ENCODE results near the gene ZNF146.
"Not testable (repeated sequence)": the region's sequence is repeated elsewhere in the genome, so short reads cannot be mapped to it uniquely, and the experiment has no call there.

The ZNF146 gene

DNA sequence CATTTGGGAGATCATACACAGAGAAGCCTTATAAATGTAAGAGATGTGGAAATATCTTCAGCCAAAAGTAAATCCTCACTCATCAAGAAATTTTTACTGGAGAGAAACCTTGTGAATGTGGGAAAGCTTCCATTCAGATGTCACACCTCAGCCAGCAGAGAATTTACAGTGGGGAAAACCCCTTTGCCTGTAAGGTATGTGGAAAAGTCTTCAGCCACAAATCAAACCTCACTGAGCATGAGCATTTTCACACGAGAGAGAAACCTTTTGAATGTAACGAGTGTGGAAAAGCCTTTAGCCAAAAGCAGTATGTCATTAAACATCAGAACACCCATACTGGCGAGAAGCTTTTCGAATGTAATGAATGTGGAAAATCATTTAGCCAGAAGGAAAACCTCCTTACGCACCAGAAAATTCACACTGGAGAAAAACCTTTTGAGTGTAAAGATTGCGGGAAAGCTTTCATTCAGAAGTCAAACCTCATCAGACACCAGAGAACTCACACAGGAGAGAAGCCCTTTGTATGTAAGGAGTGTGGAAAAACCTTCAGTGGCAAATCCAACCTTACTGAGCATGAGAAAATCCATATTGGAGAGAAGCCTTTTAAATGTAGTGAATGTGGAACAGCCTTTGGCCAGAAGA lies 21.5 kb downstream of the ZNF146 start:
- no peak for DNase-seq (ENCODE audit: low read depth)

- DNase-seq (ENCODE audit: low read depth): no peak
Measured at GRCh38 chr19:36236946-36237310, 22.0 kb downstream of the ZNF146 start.

DNA sequence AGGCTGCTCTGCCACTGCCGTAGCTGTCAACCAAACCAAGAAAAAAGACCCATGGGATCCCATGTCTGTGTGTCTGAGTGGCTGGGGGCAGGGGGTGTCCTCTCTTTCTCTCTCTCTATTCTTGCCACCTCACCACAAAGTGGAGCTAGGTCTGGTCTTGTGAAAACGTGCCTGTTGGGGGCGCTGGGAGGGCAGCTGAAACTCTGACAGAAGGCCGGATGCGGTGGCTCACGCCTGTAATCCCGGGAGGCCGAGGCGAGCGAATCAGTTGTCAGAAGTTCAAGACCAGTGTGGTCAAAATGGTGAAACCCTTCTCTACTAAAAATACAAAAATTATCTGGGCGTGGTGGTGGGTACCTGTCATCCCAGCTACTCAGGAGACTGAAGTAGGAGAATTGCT lies 29.2 kb downstream of the ZNF146 start:
- no peak for DNase-seq (ENCODE audit: low read depth)

- DNase-seq (ENCODE audit: low read depth): no peak
Measured at GRCh38 chr19:36245210-36246005, 30.5 kb downstream of the ZNF146 start.

GRCh38 chr19:36246006-36246481 lies 31.1 kb downstream of the ZNF146 start:
- no peak for DNase-seq (ENCODE audit: low read depth)

GRCh38 chr19:36252047-36252446 lies 37.1 kb downstream of the ZNF146 start:
- DNase-seq (ENCODE audit: low read depth): no peak

- DNase-seq (ENCODE audit: low read depth): no peak
Measured at GRCh38 chr19:36254848-36255247, 39.9 kb downstream of the ZNF146 start.

GRCh38 chr19:36255316-36255715 lies 40.4 kb downstream of the ZNF146 start:
- no peak for DNase-seq (ENCODE audit: low read depth)

- DNase-seq (ENCODE audit: low read depth): no peak
Measured at GRCh38 chr19:36256064-36256463, 41.2 kb downstream of the ZNF146 start.

DNA sequence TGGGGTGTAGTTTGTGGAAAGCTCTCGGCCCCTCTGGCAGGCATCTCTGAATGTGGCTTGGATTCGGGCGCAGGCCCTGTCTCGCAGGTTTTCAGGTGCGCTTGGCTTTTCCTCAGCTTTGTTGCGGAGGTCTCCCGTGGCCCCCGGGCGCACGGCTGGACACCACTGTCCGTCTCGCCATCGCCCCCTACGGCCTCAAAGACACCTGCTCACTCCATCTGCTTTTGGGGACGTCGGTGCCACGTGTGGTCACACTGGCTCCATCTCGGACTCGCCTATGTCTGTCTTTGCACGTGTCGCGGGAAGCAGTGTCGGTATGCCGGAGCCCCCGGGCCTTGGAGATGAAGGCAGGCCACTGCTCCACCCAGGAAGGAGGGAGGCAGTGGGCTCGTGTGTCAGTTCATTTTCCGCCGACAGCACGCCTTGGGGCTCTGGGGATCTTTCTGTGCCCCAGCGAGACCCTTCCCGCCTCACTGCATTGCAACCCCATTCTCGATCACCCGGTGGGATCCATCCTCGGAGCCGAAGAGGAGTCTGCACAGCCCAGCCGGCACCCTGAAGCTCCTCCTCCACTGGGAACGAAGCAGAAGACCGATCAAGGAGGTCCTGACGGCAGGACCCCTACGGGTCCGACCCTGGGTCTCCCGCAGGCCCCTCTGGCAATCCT lies 42.1 kb downstream of the ZNF146 start:
- DNase-seq (ENCODE audit: low read depth): no peak

DNA sequence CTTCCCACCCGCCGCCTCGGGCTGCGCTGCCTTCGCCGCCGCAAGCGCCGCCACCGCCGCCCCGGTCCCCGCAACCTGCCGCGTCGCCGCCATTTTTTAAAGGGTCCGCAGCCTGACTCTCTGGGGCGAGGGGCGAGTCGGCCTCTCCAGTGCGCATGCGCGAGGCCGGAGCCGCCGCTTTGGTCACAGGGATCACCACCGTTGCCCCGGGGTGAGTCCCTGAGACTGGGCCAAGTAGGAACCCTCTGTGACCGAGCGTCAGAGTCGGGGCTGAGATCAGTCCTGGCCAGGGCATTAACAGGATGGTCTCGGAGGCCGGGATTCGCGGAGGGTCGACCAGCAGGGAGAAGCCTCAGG lies 42.6 kb downstream of the ZNF146 start:
- no peak for DNase-seq (ENCODE audit: low read depth)

DNA sequence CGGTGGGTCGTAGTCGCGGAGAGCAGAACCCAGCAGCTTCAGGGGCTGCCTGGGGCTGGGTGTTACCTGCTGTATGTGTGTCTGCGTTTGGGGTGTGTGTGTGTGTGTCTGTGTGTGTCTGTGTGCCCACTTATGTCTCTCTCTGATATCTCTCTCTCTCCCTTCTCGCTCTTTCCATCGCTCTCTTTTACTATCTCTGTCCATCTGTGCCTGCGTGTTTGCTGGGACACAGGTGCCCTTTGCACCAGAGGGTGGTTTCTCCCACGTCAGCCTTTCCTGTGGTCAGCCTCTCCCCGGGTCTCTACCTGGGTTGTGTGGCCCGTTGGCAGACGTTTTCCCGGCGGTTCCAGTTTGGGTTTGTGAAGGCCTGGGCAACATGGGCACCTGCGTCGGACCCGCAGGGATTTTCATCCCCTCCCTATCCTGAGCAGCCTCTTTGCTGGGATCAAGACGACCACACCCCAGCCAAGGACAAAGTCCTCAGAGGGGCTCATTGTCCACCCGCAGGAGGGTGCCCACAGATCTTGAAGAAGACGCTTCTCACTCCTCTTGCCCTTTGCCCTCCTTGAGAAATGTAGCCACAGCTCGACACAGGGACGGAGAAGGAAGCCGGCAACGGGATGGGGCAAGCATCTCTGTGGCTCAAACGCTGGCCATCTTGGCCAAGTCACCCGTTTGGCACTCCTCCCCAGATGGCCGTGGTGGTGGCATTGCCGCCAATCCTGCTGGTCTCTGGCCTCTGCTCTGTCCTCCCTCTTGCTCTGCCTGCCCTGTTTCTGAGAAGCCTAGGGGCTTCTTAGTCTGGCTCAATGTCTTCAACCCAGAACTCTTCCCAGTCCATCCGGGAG lies 43.3 kb downstream of the ZNF146 start:
- DNase-seq (ENCODE audit: low read depth): no peak

GRCh38 chr19:36259211-36259610 lies 44.3 kb downstream of the ZNF146 start:
- DNase-seq (ENCODE audit: low read depth): no peak

GRCh38 chr19:36265064-36265463 lies 50.2 kb downstream of the ZNF146 start:
- DNase-seq (ENCODE audit: low read depth): no peak

DNA sequence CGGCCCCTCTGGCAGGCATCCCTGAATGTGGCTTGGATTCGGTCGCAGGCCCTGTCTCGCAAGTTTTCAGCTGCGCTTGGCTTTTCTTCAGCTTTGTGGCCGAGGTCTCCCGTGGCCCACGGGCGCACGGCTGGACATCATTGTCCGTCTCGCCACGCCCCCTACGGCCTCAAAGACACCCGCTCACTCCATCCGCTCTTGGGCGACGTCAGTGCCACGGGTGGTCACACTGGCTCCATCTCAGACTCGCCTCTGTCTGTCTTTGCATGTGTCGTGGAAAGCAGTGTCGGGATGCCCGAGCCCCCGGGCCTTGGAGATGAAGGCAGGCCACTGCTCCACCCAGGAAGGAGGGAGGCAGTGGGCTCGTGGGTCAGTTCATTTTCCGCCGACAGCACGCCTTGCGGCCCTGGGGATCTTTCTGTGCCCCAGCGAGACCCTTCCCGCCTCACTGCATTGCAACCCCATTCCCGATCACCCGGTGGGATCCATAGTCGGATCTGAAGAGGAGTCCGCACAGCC lies 51.0 kb downstream of the ZNF146 start:
- DNase-seq (ENCODE audit: low read depth): no peak

GRCh38 chr19:36266375-36266961 lies 51.6 kb downstream of the ZNF146 start:
- DNase-seq (ENCODE audit: low read depth): no peak

- DNase-seq (ENCODE audit: low read depth): no peak
Measured at GRCh38 chr19:36267061-36267845, 52.3 kb downstream of the ZNF146 start.

GRCh38 chr19:36268081-36268480 lies 53.2 kb downstream of the ZNF146 start:
- DNase-seq (ENCODE audit: low read depth): not testable (repeated sequence)

DNA sequence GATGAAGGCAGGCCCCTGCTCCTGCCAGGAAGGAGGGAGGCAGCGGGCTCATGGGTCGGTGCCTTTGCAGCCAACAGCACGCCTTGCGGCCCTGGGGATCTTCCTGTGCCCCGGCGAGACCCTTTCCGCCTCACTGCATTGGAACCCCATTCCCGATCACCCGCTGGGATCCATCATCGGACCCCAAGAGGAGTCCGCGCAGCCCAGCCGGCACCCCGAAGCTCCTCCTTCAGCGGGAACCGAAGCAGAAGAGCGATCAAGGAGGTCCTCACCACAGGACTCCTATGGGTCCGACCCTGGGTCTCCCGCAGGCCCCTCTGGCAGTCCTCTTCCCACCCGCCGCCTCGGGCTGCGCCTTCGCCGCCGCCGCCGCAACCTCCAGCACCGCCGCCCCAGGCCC lies 53.7 kb downstream of the ZNF146 start:
- not testable (repeated sequence) for DNase-seq (ENCODE audit: low read depth)

DNA sequence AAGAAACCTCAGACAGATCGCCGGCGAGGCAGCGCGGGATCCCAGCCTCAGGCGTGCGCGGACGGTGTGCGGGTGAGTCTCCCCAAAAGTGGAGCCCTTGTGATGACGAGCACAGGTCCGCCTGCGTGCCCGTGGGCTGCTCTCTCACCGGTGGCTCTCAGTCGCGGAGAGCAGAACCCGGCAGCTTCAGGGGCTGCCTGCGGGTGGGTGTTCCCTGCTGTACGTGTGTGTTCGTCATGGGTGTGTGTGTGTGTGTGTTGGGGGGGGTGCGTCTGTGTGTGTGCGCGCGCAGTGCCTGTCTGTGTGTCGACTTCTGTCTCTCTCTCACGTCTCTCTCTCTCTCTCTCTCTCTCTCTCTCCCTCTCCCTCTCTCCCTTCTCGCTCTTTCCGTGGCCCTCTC lies 54.4 kb downstream of the ZNF146 start:
- not testable (repeated sequence) for DNase-seq (ENCODE audit: low read depth)

Measured in stimulated activated CD8-positive, alpha-beta memory T cell treated with anti-CD3 and anti-CD28 coated beads, Interleukin-15, amount 100 ng/mL, for 24 hours (primary cell).